ENCODE measurements around the gene SNRPN. TPM values are rescaled to one million over a fixed set of nuclear protein-coding genes. Genes with fewer than 3 reads are reported as not detected.
"Not testable (repeated sequence)": the region's sequence is repeated elsewhere in the genome, so short reads cannot be mapped to it uniquely, and the experiment has no call there.

Gene SNRPN
- total and polyA plus RNA-seq, 2 experiments from 2014 or later: 225 to 283 TPM

DNA sequence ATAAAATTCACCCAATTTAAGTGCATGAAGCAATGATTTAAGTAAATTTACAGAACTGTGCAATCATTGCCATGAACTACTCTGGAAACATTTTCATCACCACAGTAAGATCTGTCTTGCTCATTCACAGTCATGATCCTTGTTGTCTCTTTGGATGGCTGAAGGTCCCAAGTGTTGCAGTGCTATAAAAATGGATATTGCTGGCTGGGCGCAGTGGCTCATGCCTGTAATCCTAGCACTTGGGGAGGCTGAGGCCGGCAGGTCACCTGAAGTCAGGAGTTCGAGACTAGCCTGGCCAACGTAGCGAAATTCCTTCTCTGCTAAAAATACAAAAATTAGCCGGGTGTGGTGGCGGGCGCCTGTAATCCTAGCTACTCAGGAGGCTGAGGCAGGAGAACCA lies 17.0 kb downstream of the SNRPN start:
- whole genome bisulfite sequencing (ENCODE audit: low lambda C conversion rate, missing lambda C conversion rate): 90% methylated on average over 8 of the region's 8 CpGs
- H3K9me2 ChIP-seq (replicated peaks; ENCODE audit: insufficient read depth): no peaks in the 10 kb centered on the region
- no peak overlapping the region for H2AFZ ChIP-seq
- DNase-seq (ENCODE audit: low spot score): no peak
- TF ChIP-seq EZH2phosphoT487 (IDR thresholded peaks at IDR 0.05; ENCODE audit: low read depth, severe bottlenecking, unreplicated experiment): no peak
- TF ChIP-seq, protein P1, sequence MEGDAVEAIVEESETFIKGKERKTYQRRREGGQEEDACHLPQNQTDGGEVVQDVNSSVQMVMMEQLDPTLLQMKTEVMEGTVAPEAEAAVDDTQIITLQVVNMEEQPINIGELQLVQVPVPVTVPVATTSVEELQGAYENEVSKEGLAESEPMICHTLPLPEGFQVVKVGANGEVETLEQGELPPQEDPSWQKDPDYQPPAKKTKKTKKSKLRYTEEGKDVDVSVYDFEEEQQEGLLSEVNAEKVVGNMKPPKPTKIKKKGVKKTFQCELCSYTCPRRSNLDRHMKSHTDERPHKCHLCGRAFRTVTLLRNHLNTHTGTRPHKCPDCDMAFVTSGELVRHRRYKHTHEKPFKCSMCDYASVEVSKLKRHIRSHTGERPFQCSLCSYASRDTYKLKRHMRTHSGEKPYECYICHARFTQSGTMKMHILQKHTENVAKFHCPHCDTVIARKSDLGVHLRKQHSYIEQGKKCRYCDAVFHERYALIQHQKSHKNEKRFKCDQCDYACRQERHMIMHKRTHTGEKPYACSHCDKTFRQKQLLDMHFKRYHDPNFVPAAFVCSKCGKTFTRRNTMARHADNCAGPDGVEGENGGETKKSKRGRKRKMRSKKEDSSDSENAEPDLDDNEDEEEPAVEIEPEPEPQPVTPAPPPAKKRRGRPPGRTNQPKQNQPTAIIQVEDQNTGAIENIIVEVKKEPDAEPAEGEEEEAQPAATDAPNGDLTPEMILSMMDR (IDR thresholded peaks at IDR 0.05; ENCODE audit: poor library complexity): no peak
- TF ChIP-seq EZH2 (IDR thresholded peaks at IDR 0.05; ENCODE audit: borderline replicate concordance): no peak
- H3K4me3 ChIP-seq: no peak overlapping the region
- peaks cover 21% of the 10 kb centered on the region for H3K79me2 ChIP-seq
- H3K4me1 ChIP-seq (ENCODE audit: insufficient read depth): no peaks in the 10 kb centered on the region
- H3K27ac ChIP-seq: no peak overlapping the region
- H3K36me3 ChIP-seq (replicated peaks; ENCODE audit: insufficient read depth, low read depth): no peaks in the 10 kb centered on the region
- H3K9me3 ChIP-seq (ENCODE audit: low read depth): no peaks in the 10 kb centered on the region
- H4K20me1 ChIP-seq (ENCODE audit: insufficient read depth, poor library complexity, severe bottlenecking): no peaks in the 10 kb centered on the region
- H3K4me2 ChIP-seq: no peak overlapping the region
- H3K27me3 ChIP-seq: no peaks in the 10 kb centered on the region

DNA sequence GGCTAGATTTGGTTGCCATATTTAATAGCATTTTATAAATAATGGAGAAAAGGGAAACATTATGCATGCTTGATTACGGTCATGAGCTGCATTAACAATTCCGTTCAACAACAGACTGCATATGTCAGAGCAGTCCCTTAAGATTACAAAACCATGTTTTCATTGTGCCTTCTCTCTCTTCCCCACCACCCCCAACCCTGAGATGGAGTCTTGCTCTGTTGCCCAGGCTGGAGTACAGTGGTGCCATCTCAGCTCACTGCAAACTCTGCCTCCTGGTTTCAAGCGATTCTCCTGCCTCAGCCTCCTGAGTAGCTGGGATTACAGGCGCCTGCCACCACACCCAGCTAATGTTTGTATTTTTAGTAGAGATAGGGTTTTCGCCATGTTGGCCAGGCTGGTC lies 17.9 kb downstream of the SNRPN start:
- not testable (repeated sequence) for H3K4me2 ChIP-seq; H3K27ac ChIP-seq; H3K4me3 ChIP-seq; H3K27me3 ChIP-seq; H3K4me1 ChIP-seq (ENCODE audit: insufficient read depth); H4K20me1 ChIP-seq (ENCODE audit: insufficient read depth, poor library complexity, severe bottlenecking); H3K9me2 ChIP-seq (replicated peaks; ENCODE audit: insufficient read depth); DNase-seq (ENCODE audit: low spot score); H3K9me3 ChIP-seq (ENCODE audit: low read depth); H3K36me3 ChIP-seq (replicated peaks; ENCODE audit: insufficient read depth, low read depth); H2AFZ ChIP-seq
- peaks cover 17% of the 10 kb centered on the region for H3K79me2 ChIP-seq
- WGBS (ENCODE audit: low lambda C conversion rate, missing lambda C conversion rate): 94% methylated on average over 5 of the region's 5 CpGs

DNA sequence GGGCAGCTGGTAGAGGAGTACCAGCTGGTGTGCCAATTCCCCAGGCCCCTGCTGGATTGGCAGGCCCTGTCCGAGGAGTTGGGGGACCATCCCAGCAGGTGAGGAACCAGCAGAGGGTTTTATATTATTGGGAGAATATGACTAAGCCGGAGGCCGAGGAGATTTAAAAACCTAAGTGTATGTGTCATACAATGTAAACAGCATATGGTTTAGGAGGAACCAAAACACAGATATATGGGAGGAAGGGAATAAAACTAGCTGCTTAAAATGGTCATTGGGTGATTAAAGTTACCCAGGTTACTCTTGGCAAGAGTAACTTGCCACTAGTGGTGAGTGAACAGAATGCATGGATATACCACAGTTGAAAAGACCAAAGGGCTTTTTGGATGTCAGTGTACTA lies 22.1 kb downstream of the SNRPN start:
- H3K79me2 ChIP-seq: peaks cover 11% of the 10 kb centered on the region
- H3K4me3 ChIP-seq: no peak overlapping the region
- H3K9me3 ChIP-seq (ENCODE audit: low read depth): no peaks in the 10 kb centered on the region
- H2AFZ ChIP-seq: no peak overlapping the region
- H3K9me2 ChIP-seq (replicated peaks; ENCODE audit: insufficient read depth): no peaks in the 10 kb centered on the region
- 85% methylated on average over 3 of the region's 3 CpGs for WGBS (ENCODE audit: low lambda C conversion rate, missing lambda C conversion rate)
- H4K20me1 ChIP-seq (ENCODE audit: insufficient read depth, poor library complexity, severe bottlenecking): no peaks in the 10 kb centered on the region
- no peak for TF ChIP-seq EZH2 (IDR thresholded peaks at IDR 0.05; ENCODE audit: borderline replicate concordance)
- TF ChIP-seq EZH2phosphoT487 (IDR thresholded peaks at IDR 0.05; ENCODE audit: low read depth, severe bottlenecking, unreplicated experiment): no peak
- TF ChIP-seq, protein P1 (IDR thresholded peaks at IDR 0.05; ENCODE audit: poor library complexity): no peak
- H3K4me2 ChIP-seq: no peak overlapping the region
- no peaks in the 10 kb centered on the region for H3K27me3 ChIP-seq
- no peak for DNase-seq (ENCODE audit: low spot score)
- H3K36me3 ChIP-seq (replicated peaks; ENCODE audit: insufficient read depth, low read depth): no peaks in the 10 kb centered on the region
- no peak overlapping the region for H3K27ac ChIP-seq
- no peaks in the 10 kb centered on the region for H3K4me1 ChIP-seq (ENCODE audit: insufficient read depth)

DNA sequence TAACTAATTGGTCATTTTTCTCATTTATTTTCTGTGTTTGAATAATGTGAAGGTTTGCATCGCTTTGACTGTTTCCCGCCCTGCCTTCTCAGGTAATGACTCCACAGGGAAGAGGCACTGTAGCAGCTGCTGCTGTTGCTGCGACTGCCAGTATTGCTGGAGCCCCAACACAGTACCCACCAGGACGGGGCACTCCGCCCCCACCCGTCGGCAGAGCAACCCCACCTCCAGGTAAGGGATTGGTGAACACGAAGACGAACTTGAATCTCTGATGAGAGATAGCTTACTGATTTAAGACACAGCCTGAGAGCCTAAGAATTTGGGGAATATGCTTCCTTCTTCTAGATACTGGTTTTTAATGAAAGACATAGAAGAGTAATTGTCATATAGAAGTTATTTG lies 22.9 kb downstream of the SNRPN start:
- WGBS (ENCODE audit: low lambda C conversion rate, missing lambda C conversion rate): 83% methylated on average over 9 of the region's 9 CpGs
- Histone ChIP-seq H3K9me3 (ENCODE audit: low read depth) (no peaks in the 10 kb centered on the region), H3K27me3 (no peaks in the 10 kb centered on the region), H3K4me3 (no peak overlapping the region), H3K9me2 (replicated peaks; ENCODE audit: insufficient read depth) (no peaks in the 10 kb centered on the region), H3K27ac (no peak overlapping the region), H2AFZ (no peak overlapping the region), H3K79me2 (peaks cover 11% of the 10 kb centered on the region), H3K4me1 (ENCODE audit: insufficient read depth) (no peaks in the 10 kb centered on the region), H3K4me2 (no peak overlapping the region), H4K20me1 (ENCODE audit: insufficient read depth, poor library complexity, severe bottlenecking) (no peaks in the 10 kb centered on the region), H3K36me3 (replicated peaks; ENCODE audit: insufficient read depth, low read depth) (no peaks in the 10 kb centered on the region)
- no peak for DNase-seq (ENCODE audit: low spot score)
- TF ChIP-seq EZH2phosphoT487 (IDR thresholded peaks at IDR 0.05; ENCODE audit: low read depth, severe bottlenecking, unreplicated experiment): no peak
- TF ChIP-seq EZH2 (IDR thresholded peaks at IDR 0.05; ENCODE audit: borderline replicate concordance): no peak
- TF ChIP-seq, protein P1 (IDR thresholded peaks at IDR 0.05; ENCODE audit: poor library complexity): no peak
